Astrocyte (in vitro differentiated cells and primary cell): ENCODE results near the gene ATP1B2. TPM values are rescaled to one million over a fixed set of nuclear protein-coding genes. Genes with fewer than 3 reads are reported as not detected.
A peak's percentile ranks its signal among the peaks of the same experiment; 100 is the strongest.

ENCODE experiments used
- DNase-seq: peaks from one replicate; pipeline ENCODE4 v3.0.0-alpha.2; 2010; ENCODE audit warnings: low read depth
- FAIRE-seq: peaks from 2 replicates; lab custom pipeline; 2011; peaks lifted over from hg19 to GRCh38; lab: Jason Lieb, UNC
- H2AFZ ChIP-seq: 2 replicates; pipeline ENCODE4 v1.6.0; 2012; ENCODE audit warnings: low read depth, low read length, inconsistent platforms
- H3K27ac ChIP-seq: 2 replicates; pipeline ENCODE4 v1.5.1; 2011; ENCODE audit warnings: low read depth, low read length, inconsistent platforms
- H3K27me3 ChIP-seq: 2 replicates; pipeline ENCODE4 v1.6.0; 2011; ENCODE audit warnings: low read length, inconsistent platforms; ENCODE audit not compliant: insufficient read depth
- H3K36me3 ChIP-seq: 2 replicates; pipeline ENCODE4 v1.5.1; 2011; ENCODE audit warnings: low read length, inconsistent platforms; ENCODE audit not compliant: insufficient read depth
- H3K4me1 ChIP-seq: 2 replicates; pipeline ENCODE4 v1.5.1; 2011; ENCODE audit warnings: low read length, inconsistent platforms; ENCODE audit not compliant: insufficient read depth
- H3K4me2 ChIP-seq: 2 replicates; pipeline ENCODE4 v1.6.0; 2012; ENCODE audit warnings: low read length, inconsistent platforms
- H3K4me3 ChIP-seq: 2 replicates; pipeline ENCODE4 v1.5.1; 2011; ENCODE audit warnings: low read depth, mild to moderate bottlenecking, low read length, inconsistent platforms; ENCODE audit not compliant: insufficient read depth
- H3K79me2 ChIP-seq: 2 replicates; pipeline ENCODE4 v1.6.0; 2012; ENCODE audit warnings: mild to moderate bottlenecking, low read length, inconsistent platforms; ENCODE audit not compliant: insufficient read depth
- H3K9ac ChIP-seq: 2 replicates; pipeline ENCODE4 v1.6.0; 2012; ENCODE audit warnings: mild to moderate bottlenecking, low read length, inconsistent platforms
- H3K9me3 ChIP-seq: 2 replicates; pipeline ENCODE4 v1.5.1; 2012; ENCODE audit warnings: low read depth, mild to moderate bottlenecking, low read length, inconsistent platforms; ENCODE audit not compliant: insufficient read depth
- H4K20me1 ChIP-seq: 2 replicates; pipeline ENCODE4 v1.6.0; 2012; ENCODE audit warnings: low read length, inconsistent platforms; ENCODE audit not compliant: insufficient read depth
- H3K27ac Mint-ChIP-seq: one replicate; pipeline ENCODE4 v1.8.0; 2021; ENCODE audit warnings: mild to moderate bottlenecking, mixed read lengths; ENCODE audit not compliant: unreplicated experiment
- H3K27me3 Mint-ChIP-seq: one replicate; pipeline ENCODE4 v1.8.0; 2021; ENCODE audit warnings: low read depth, mixed read lengths; ENCODE audit not compliant: unreplicated experiment
- H3K36me3 Mint-ChIP-seq: one replicate; pipeline ENCODE4 v1.8.0; 2021; ENCODE audit warnings: low read depth, mixed read lengths; ENCODE audit not compliant: unreplicated experiment
- H3K4me1 Mint-ChIP-seq: one replicate; pipeline ENCODE4 v1.8.0; 2021; ENCODE audit warnings: low read depth, mixed read lengths; ENCODE audit not compliant: unreplicated experiment
- H3K4me3 Mint-ChIP-seq: one replicate; pipeline ENCODE4 v1.8.0; 2021; ENCODE audit warnings: mild to moderate bottlenecking, moderate library complexity, mixed read lengths; ENCODE audit not compliant: unreplicated experiment
- H3K9me3 Mint-ChIP-seq: one replicate; pipeline ENCODE4 v1.8.0; 2021; ENCODE audit warnings: mild to moderate bottlenecking, mixed read lengths; ENCODE audit not compliant: unreplicated experiment
- CTCF ChIP-seq: IDR thresholded peaks from 2 replicates; pipeline ENCODE4 v1.5.1; 2011; ENCODE audit warnings: low read depth, mild to moderate bottlenecking, inconsistent platforms, low read length, moderate library complexity; ENCODE audit not compliant: insufficient read depth
- EZH2 ChIP-seq: IDR thresholded peaks from 2 replicates; pipeline ENCODE4 v1.6.1; 2012; ENCODE audit warnings: mild to moderate bottlenecking, low read length, inconsistent platforms; ENCODE audit not compliant: insufficient read depth
- total RNA-seq: library from RNA; stranded (reverse); gene quantifications from 2 replicates; pipeline ENCODE4 v1.2.1, GENCODE V29; 2021

ATP1B2 gene
- total RNA-seq, 1 donor from 2014 or later = 0.89 TPM

DNA sequence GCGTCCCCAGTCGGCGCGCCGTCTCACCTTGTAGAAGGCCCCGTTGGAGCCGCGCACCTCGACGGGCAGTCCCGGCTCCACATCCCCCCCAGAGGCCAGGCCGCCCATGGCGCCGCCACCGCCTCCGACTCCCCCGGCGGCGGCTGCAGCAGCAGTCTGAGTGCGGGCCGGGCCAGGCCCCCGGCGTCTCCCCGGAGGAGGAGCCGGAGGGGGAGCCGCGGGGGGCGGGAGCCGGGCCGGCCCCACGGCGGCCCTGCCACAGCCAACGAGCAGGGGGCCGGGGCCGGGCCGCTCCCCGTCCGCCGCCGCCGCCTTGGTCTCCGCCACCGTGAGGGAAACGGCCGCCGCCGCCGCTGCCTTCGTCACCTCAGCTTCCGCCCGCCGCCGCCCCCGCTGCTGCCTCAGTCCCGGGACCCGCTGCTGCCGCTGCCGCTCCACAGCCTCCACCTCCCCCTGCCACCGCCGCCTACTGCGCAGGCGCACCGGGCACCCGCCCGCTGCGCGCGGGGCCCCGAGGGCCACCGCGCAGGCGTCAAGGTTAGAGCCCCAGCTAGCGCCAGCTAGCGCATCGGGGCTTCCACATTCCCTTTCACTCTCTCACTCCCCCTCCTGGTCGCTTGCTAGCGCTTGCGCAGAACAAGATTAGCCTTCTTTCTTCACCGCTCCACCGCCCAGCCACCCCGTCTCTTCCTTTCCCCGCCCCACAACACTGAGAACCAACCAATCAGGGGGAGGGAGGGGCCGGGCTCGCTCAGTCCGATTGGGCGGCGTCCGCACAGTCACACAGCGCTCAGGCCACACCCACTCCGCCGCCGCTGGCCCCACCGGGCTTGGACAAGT lies 36.1 kb upstream of the ATP1B2 start, which contains the start of gene FXR2:
Gene FXR2, minus strand, starts transcription at position 473 of the 840 bp plus-strand sequence. Its CDS starts 365 bp downstream, at position 108.
- Histone ChIP-seq H3K9ac (peak within 1 kb of the TSS; percentile 93), H3K27ac (peak within 1 kb of the TSS; percentile 82), H3K36me3 (no peaks in the 10 kb centered on the region), H3K9me3 (no peaks in the 10 kb centered on the region), H3K27me3 (no peaks in the 10 kb centered on the region), H3K4me1 (peaks cover 22% of the 10 kb centered on the region), H3K4me3 (peak within 1 kb of the TSS; percentile 89), H2AFZ (peak within 1 kb of the TSS; percentile 79), H4K20me1 (peaks cover 42% of the 10 kb centered on the region), H3K4me2 (peak within 1 kb of the TSS; percentile 87), H3K79me2 (peaks cover 45% of the 10 kb centered on the region)
- TF ChIP-seq CTCF = peak; percentile 44
- TF ChIP-seq EZH2 = no peak
- peak within 1 kb of the TSS; percentile 95 for H3K4me3 Mint-ChIP-seq
- no peaks in the 10 kb centered on the region for H3K9me3 Mint-ChIP-seq
- H3K27me3 Mint-ChIP-seq = no peaks in the 10 kb centered on the region
- DNase-seq (peak; percentile 98), FAIRE-seq (no peak)
- peak within 1 kb of the TSS; percentile 92 for H3K27ac Mint-ChIP-seq
- H3K36me3 Mint-ChIP-seq = peaks cover 3% of the 10 kb centered on the region
- peaks cover 28% of the 10 kb centered on the region for H3K4me1 Mint-ChIP-seq

DNA sequence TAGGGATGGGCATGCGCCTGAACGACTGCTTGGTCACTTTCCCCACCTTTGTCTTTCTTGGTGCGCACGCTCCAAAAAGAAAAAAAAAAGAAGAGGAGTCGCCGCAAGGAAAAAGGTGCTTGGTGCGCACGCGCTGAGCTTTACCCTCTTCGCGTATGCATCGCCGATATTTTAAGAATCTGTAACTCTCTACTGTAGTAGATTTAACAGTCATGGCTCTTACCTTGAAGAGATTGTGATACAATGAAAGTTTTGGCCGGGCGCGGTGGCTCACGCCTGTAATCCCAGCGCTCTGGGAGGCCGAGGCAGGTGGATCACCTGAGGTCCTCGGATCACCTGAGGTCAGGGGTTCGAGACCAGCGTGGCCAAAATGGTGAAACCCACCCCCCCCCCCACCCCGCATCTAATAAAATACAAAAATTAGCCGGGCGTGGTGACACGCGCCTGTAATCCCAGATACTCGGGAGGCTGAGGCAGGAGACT lies 35.4 kb upstream of the ATP1B2 start:
- Histone ChIP-seq H3K4me1 (peaks cover 22% of the 10 kb centered on the region), H3K27me3 (no peaks in the 10 kb centered on the region), H3K4me3 (peak overlapping the region; percentile 56), H2AFZ (peak overlapping the region; percentile 79), H4K20me1 (peaks cover 37% of the 10 kb centered on the region), H3K9me3 (no peaks in the 10 kb centered on the region), H3K27ac (peak overlapping the region; percentile 46), H3K9ac (peak overlapping the region; percentile 72), H3K36me3 (no peaks in the 10 kb centered on the region), H3K79me2 (peaks cover 40% of the 10 kb centered on the region), H3K4me2 (peak overlapping the region; percentile 86)
- H3K27me3 Mint-ChIP-seq = no peaks in the 10 kb centered on the region
- H3K4me3 Mint-ChIP-seq = peak overlapping the region; percentile 82
- peaks cover 3% of the 10 kb centered on the region for H3K36me3 Mint-ChIP-seq
- TF ChIP-seq CTCF (no peak), EZH2 (no peak)
- H3K4me1 Mint-ChIP-seq = peaks cover 28% of the 10 kb centered on the region
- DNase-seq (no peak), FAIRE-seq (peak; percentile 34)
- H3K9me3 Mint-ChIP-seq = no peaks in the 10 kb centered on the region
- no peak overlapping the region for H3K27ac Mint-ChIP-seq

GRCh38 chr17:7618608-7619007 lies 32.1 kb upstream of the ATP1B2 start:
- Histone ChIP-seq H4K20me1 (peaks cover 7% of the 10 kb centered on the region), H2AFZ (no peak overlapping the region), H3K27ac (no peak overlapping the region), H3K27me3 (no peaks in the 10 kb centered on the region), H3K79me2 (peaks cover 8% of the 10 kb centered on the region), H3K9ac (no peak overlapping the region), H3K4me3 (no peak overlapping the region), H3K4me2 (no peak overlapping the region), H3K36me3 (no peaks in the 10 kb centered on the region), H3K9me3 (no peaks in the 10 kb centered on the region), H3K4me1 (peaks cover 4% of the 10 kb centered on the region)
- Mint-ChIP-seq H3K4me1 (peaks cover 2% of the 10 kb centered on the region), H3K4me3 (no peak overlapping the region), H3K36me3 (no peaks in the 10 kb centered on the region), H3K9me3 (no peaks in the 10 kb centered on the region), H3K27me3 (no peaks in the 10 kb centered on the region), H3K27ac (no peak overlapping the region)
- no peak for DNase-seq
- TF ChIP-seq EZH2 = no peak
- no peak for FAIRE-seq
